Hematopoietic multipotent progenitor cell treated with erythropoietin and hydrocortisone succinate and interleukin-3 and kit ligand, for 8 days (in vitro differentiated cells): ENCODE data around the gene PLCG1.

Experiments
- DNase-seq: peaks from one replicate; pipeline ENCODE4 v3.0.0-alpha.2; 2015

Gene PLCG1

DNA sequence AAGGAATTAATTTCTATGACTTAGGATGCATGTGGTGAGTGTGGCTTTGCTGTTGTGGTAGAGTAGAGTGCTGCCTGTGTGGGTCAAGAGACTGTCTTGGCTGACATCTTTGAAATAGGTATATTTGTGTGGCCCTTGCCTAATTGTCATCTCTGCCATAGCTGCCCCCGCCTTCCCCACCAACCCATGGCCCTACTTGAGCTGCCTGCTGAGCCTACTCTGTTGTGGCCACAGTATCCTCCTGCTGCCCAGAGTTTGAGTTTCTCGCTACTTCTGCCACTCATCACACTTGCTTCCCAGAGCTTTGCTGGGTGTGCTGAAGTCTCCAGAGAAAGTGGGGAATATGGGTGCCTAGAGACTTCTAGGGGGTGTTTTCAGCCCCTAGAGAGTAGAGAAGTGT, 8.0 kb downstream of the PLCG1 start:
- no peak for DNase-seq

DNA sequence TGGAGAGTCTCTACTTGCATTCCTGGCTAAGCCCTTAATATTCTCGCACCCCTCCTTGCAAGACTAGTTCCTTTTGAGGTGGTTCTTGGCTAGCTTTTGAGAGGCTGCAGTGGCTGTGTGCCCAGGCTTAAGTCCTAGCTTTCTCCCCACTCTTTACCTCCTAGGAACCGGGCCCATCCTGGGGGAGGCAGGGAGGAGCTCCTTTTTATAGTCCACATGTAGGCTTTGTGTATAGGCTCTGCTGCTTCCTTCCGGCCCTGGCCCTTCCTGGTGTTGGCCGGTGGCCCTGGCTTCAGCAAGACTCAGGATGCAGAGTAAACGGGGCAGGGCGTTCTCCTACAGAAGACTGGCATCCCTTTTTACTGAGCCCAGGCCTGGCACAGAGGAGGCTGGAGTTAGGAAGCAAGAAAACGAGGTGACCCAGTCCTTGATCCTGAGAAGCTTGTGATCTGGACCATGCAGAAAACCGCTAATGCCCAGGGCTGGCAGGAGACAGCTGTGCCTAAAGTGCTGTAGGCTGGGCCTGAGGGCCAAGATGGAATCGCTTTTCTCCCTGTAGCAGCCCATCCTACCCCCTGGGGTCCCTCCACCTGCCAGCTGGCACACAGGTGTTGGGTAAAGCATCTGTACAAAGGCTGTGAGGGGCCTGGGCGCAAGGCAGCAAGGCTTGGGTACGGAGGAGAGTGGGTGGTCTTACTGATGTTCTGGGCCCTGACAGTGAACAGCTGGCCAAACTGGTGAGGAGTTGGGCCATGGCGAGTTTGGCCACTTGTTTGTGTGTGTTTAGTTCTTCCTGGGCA, 8.7 kb downstream of the PLCG1 start:
- DNase-seq = no peak

DNA sequence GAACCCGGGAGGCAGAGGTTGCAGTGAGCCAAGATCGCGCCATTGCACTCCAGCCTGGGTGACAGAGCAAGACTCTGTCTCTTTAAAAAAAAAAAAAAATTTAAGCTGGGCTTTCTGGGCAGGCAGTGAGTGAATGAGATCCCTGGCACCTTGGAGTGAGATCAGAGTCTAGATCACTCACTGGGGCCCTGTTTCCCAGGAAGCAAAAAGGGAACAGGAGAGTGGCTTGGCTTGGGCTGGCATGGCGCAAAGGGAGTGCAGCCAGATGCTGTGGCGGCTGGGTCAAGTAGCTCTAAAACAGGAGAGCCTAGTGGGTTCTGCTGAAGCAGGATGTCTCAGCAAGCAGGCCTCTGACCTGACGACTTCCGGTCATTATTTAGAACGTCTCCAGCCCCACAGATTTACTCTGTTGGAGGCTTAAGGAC, 10.4 kb downstream of the PLCG1 start:
- DNase-seq = no peak

DNA sequence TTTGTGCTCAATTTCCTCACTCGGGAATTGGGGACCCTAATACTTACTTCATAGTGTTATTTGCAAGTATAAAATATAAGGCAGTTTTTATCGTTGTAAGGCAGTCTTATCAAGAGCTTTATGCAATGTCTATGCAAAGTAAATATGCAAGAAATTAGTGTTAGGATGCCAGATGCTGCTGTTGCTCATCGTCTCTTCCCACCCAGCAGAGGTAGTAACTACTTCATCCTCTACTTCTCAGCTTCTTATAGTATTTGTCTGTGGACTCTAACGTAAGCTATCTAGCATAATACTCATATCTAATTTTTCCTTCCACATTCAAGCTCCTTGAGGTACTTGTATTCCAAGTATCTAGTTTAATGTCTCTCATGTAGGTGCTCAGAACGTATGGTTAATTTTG, 11.6 kb downstream of the PLCG1 start:
- DNase-seq = no peak

DNA sequence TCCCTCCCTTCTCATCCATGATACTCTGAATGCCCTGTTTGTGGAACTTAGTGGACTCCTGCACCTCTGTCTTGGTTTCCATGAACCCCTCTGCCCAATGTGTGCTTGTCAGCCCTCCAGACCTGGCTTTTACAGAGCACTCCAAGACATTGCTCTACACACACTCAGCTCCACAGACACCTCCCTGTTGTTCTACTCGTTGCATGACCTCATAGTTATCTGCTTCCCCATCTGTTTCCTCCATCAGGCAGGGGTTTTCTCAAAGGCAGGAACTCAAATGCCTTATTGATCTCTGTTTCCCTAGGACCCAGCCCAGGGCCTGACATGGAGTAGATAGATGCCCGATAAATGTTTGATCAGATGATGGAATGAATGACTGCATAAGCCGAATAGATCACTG, 13.3 kb downstream of the PLCG1 start:
- peak; percentile 57 for DNase-seq

DNA sequence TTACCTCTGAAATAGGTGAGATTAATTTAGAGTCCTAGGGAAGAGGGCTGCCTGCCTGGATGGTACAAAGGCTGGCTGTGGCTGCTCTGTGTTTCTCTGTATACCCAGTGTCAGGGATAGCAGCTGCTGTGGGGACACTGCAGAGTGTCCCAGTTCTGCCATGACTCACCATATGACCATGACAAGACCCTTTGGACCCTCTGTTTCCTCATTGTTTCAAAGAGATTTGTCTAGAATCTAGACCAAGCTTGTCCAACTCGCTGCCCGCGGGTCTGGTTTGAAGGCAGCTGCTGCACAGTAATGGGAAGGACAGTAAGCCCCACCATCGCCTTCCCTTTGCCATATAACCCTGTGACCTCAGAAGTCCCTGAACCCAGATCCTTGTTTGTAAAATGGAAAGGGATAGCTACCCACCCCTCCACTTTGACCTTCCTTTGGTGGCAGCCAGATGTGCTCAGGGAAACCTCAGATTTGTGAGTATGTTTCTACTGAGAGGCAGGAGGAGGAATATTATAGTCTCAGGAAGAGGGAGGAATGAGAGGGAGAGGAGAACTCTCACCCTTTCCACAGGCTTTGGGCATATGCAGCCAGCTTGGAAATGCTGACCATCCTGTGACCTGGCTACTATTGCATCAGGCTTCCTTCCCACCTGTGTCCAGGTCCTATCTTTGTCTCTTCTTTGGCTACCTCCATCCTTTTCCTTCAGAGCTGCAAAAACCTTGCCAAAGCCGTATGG, 14.0 kb downstream of the PLCG1 start:
- DNase-seq = no peak

DNA sequence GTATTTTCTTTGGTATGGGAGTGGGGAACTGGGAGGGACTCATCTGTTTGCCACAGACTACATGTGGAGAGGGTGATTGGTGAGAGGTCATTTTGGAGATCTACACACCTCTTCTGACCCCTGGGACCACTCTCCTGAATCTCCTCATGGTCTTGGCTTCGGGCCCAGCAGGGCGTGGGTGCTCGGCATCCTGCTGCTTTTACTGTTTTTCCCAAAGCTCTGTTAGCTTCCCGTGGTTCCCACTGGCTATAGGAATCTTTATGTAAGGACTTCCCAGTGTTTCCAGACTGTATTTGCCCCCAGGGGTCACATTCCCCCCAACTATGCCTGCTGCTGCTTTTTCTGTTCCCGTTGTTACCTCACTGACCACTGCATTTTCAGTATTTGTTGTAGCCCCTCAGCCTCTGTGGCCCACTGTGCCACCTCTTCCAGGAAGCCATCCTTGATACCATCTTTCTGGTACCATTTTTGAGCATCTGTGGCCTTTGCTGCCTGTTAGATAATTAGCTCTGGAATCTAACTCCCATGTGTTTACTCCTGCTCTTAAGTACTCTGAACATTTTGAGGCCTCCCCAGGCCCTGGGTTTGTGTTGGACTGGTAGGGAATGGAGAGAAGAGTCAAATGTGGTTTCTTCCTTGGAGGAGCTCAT, 14.9 kb downstream of the PLCG1 start:
- DNase-seq = no peak

DNA sequence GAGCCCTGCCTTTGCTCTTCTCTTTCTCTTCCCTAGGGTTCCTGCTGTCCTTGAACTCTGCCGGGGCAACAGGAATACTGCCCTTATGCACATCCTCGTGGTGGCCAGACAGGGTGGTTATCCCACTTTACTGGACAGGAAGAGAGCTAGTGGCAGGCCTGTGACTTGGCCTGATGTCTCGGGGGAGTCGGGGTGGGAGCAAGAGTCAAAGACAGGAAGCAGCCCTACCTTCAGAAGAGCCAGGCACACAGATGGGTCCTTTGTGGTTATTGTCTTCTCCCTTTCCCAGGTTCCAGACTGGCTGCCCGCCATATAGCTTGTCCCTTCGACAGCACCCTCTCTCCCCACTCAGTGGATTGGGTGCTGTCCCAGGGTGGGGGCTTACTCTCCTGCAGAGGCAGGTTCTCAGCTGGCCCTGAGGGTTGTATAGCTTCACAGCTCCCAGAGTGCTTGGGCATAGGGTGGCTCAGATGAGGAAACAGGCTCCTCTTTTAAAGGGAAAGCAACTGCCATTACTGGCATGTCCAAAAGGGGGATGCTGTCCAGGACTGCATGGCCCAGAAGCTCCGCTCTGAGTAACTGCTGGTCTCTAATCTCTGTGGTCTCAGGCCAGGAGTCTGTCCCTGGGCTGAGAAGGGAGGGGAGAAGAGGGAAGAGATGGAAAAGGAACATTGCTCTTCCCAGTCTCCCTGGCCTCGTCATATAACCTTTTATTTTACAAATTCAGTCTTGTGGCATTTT, 17.3 kb downstream of the PLCG1 start:
- DNase-seq = no peak

DNA sequence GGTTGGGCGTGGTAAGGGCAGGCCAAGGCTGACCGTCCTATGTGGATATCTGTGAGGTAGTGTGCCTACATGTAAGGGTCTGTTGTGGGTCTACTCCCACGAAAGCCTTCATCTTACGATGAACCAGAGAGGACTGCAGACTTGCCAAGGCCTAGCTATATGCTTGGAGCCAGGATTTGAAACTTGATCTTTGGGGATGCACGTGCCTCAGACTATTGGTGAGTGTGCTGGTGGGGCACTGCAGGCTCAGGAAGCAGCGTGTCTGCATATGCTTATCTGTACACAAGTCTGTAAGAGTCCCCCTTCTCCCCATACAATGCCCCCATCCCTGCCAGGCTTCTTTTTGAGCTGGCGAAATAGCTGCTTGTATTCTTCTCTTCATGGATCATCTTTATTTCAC, 17.9 kb downstream of the PLCG1 start:
- DNase-seq = no peak

DNA sequence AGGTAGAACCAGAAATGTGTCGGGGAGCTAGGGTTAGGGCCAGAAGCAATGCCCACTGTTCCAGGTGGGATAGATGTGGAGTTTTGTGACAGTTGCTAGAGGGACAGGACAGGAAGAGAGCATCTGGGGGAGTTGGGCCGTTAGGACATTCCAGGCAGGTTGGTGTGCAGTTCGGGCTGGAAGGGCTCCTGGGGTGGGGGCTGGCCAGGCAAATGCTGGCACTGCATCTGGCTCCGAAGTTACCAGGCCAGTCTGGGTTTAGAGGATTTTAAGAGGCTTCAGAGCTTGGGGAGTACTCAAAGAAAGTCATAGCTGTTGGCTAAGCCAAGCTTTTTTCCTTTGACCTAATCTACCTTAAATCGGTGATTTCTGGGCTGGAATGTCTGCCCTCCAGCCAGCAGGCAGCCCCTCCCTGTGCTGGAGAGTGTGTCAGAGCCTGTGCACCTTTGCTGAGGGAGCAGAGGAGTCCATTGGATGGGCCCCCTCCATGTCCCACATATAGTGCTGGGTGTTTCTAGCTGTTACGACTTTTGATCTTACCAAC, 20.8 kb downstream of the PLCG1 start:
- no peak for DNase-seq

DNA sequence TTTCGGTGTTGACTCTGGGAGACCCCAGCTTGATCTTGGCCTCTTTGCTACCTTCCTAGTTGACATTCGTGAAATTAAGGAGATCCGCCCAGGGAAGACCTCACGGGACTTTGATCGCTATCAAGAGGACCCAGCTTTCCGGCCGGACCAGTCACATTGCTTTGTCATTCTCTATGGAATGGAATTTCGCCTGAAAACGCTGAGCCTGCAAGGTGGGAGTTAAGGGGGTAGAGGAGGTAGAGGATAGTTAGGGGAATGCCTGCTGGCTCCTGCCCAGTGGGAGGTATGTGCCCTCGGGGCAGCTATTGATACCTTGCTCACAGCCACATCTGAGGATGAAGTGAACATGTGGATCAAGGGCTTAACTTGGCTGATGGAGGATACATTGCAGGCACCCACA, 22.2 kb downstream of the PLCG1 start:
- no peak for DNase-seq

DNA sequence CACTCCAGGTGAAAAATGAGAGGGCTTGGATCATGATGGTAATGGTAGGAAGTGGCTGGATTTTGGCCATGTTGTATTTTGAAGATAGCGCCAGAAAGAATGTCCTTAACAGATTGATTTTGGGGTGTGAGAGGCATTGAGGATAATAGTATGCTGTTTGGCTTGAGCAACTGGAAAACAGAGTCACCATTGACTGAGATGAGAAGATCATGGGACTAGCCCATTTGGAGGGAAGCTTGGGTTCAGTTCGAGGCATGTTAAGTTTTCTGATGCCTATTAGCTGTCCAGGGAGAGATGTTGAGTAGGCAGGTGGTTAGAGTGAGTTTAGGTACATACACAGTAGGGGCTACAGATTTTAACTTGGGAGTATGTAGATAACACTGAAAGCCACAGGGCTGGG, 23.3 kb downstream of the PLCG1 start:
- DNase-seq = no peak

DNA sequence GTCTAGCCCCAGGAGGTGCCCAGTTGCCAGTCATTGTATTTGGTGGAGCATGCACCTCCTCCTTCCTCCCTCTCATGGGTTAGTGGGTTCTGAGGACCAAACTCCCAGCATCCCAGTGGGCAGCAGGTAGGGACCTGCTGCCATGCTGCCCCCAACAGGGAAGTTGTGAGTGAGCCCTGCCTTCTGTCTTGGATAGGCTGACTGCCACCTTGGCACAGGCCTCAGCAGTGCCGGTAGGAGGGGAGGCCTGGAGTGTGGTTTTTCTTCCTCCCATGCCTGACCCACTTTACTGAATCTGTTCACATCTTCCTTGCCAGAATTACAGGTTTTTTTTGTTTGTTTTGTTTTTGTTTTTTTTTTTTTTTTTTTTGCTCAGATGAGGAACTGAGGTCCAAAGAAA, 24.5 kb downstream of the PLCG1 start:
- no peak for DNase-seq

DNA sequence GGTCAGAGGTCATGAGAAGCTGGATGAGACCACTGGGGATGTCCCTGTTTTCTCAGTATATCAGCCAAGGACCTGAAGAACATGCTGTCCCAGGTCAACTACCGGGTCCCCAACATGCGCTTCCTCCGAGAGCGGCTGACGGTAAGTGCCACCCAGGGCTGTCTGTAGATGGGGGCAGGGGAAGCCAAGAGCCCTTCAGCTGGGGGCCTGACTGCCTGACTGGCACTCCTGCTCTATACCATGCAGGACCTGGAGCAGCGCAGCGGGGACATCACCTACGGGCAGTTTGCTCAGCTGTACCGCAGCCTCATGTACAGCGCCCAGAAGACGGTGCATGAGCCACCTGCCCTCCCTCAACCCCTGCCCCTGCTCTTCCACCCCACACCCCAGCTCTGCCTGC, 25.1 kb downstream of the PLCG1 start:
- no peak for DNase-seq

DNA sequence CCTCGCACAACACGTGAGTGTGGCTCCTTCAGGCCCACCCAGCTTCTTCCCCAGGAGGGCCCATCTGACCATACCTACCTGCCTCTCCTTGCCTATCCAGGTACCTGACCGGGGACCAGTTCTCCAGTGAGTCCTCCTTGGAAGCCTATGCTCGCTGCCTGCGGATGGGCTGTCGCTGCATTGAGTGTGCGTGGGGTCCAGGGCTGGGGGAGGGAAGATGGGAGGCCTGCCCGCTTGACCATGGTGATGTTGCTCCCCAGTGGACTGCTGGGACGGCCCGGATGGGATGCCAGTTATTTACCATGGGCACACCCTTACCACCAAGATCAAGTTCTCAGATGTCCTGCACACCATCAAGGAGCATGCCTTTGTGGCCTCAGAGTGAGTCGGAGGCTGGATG, 26.5 kb downstream of the PLCG1 start:
- no peak for DNase-seq

DNA sequence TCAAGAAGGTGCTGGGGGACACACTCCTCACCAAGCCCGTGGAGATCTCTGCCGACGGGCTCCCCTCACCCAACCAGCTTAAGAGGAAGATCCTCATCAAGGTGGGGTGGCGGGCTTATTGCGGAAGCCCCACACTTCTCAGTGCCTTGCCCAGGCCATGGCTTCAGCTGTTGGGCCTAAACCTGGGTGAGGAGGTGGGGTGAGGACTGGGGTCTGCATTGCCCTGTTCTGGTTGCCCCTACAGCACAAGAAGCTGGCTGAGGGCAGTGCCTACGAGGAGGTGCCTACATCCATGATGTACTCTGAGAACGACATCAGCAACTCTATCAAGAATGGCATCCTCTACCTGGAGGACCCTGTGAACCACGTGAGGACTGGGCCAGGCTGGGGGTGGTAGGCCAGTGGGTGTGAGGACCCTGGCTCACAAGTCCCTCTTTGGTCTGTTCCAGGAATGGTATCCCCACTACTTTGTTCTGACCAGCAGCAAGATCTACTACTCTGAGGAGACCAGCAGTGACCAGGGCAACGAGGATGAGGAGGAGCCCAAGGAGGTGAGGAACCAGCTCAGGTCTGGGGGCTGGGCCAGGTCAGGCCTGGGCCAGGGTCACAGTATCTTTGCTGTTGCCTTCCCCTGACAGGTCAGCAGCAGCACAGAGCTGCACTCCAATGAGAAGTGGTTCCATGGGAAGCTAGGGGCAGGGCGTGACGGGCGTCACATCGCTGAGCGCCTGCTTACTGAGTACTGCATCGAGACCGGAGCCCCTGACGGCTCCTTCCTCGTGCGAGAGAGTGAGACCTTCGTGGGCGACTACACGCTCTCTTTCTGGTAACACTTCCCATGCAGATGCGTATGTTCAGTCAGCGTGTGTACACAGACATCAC, 27.9 kb downstream of the PLCG1 start:
- no peak for DNase-seq

DNA sequence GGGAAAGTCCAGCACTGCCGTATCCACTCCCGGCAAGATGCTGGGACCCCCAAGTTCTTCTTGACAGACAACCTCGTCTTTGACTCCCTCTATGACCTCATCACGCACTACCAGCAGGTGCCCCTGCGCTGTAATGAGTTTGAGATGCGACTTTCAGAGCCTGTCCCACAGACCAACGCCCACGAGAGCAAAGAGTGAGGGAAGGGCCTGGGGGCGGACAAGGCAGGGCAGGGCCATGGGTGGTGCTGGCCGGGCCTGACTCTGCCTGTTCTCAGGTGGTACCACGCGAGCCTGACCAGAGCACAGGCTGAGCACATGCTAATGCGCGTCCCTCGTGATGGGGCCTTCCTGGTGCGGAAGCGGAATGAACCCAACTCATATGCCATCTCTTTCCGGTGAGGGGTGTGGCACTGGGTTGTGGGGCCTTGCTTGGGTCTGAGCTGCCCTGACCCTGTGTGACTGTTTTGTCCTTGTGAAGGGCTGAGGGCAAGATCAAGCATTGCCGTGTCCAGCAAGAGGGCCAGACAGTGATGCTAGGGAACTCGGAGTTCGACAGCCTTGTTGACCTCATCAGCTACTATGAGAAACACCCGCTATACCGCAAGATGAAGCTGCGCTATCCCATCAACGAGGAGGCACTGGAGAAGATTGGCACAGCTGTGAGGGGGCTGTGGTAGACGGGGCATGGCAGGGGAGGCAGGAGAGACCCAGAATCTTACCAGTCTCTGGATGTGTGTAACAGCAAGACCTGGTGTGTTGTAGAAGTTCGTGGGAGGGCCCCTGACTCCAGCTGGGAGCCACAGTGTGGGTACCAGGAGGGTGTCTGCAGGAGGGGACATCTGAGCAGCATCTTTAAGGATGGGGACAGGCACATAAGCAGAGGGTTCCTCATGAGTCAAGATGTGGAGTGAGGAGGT, 29.1 kb downstream of the PLCG1 start:
- DNase-seq = no peak

DNA sequence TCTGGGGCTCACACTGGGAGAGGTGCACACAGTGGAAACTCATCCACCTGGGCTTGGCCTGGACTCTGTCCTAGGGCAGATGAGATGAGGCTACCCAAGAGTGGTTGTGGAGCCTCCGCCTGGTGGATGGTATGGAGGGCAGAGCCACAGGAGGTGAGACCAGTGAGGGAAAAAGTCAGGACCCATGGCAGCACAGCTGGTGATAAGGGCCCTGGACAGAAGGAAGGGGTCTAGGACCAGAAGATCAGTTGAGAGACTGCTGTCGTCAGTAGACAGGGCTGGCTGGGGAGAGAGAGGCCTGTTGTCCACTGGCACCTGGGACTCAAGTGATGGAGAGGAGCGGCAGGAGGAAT, 29.8 kb downstream of the PLCG1 start:
- DNase-seq = no peak

DNA sequence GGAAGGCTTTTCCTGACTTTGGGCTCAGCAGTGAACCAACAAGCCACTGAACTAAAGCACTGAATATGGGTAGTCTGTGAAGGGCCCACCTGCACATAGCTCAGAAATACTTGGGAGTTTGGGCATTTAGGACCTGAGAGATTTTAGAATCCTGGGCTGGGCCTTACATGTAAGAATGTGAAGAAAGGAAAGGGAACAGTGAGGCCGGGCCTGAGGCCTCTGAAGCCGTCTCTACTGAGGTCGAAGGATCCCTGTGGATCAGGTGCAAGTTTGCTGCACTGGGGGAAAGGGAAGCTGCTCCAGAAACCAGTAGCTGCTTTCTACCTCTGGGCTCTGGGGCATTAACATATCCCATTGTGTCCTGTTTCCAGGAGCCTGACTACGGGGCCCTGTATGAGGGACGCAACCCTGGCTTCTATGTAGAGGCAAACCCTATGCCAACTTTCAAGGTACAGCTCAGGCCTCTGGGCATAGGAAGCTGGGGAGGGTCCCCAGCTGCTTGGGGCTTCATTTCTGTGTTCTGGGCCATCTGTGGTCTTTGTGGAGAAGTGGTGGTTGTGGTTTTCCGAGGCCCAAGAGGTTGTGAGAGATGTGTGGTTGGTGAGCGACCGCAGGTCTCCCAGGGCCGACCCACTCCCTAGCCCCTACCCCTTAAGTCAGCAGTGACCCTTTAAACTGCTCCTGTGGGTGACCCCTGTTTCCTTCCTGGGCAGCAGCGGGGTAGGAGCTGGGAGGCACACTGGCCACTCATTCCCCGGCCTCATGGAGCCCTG, 30.3 kb downstream of the PLCG1 start:
- DNase-seq = no peak
